Measurements from ENCODE around the gene CLEC11A.
"Not testable (repeated sequence)": the region's sequence is repeated elsewhere in the genome, so short reads cannot be mapped to it uniquely, and the experiment has no call there.

CLEC11A gene

GRCh38 chr19:50721441-50722137 is 1.6 kb upstream of the CLEC11A start:
- DNase-seq (ENCODE audit: low read depth in 3 of 3), result no peak

DNA sequence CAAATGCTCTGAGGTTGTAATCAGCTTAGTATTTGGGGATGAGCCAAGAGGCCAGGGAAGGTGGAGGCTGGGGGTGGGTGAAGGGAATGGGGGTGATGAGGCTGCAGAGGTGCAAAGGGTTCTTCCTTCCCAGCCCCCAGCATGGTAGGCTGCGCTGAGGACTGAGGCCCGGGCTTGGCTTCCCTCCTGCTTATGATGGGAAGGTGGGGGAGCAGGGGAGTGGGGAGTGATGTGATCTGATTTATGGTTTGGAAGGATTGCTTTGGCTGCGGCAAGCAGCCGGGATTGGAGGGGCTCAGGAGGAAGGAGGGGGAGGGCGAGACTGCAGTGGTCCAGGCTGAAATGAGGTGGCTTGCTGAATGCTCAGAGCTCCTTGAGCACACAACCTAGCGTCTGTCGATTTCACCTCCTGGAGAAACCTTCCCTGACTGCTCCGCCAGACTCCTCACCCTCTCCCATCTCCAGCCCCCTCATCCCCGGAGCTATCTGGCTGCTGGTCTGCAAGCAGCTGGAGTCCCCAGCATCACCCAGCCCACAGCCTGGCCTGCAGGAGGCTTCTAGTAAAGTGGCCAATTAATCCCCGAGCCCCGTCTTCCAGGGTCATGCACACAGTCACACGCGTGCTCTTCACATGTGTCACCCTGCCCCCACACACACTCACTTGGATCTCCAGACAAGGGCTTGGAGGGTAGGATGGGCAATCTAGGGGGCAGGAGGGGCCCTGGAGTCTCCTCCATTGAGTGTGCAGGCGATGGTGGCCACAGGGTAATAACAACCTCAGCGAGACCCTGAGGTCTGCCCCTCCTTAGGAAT is 757 bp upstream of the CLEC11A start:
- no peak for DNase-seq (ENCODE audit: low read depth in 3 of 3)

GRCh38 chr19:50723735-50724521 is 764 bp downstream of the CLEC11A start:
- DNase-seq (ENCODE audit: low read depth in 3 of 3), result no peak

DNA sequence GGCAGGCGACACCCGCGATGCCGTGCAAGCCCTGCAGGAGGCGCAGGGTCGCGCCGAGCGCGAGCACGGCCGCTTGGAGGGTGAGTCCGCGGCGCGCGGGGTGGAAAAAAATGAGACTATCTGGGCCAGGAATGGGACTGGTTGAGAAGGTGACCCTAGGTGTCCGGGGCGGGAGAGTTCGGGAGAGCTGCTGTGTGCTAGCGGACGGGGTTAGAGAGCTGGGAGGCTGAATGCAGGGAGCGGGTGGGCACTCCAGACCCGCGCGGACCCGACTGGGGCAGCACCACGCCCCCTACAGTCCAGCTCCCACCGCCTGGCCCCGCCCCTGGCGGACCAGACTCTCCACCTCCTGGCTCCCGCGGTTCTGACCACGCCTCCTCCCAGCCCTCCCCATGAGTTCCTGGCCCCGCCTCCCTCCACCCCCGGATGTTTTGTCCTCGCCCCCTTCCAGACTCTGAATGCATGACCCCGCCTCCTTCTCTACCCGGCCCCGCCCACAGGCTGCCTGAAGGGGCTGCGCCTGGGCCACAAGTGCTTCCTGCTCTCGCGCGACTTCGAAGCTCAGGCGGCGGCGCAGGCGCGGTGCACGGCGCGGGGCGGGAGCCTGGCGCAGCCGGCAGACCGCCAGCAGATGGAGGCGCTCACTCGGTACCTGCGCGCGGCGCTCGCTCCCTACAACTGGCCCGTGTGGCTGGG is 1.5 kb downstream of the CLEC11A start:
- peak; percentile 88 to 97 (median 97) for DNase-seq (ENCODE audit: low read depth in 3 of 3)

GRCh38 chr19:50725218-50725910 is 2.2 kb downstream of the CLEC11A start:
- no peak for DNase-seq (ENCODE audit: low read depth in 3 of 3)

- no peak for DNase-seq (ENCODE audit: low read depth in 3 of 3)
These were observed 2.7 kb downstream of the CLEC11A start for GRCh38 chr19:50725911-50726230.

- peak; percentile 44 to 88 (median 75) for DNase-seq (ENCODE audit: low read depth in 3 of 3)
These were observed 5.0 kb downstream of the CLEC11A start for GRCh38 chr19:50728084-50728737.

GRCh38 chr19:50729894-50730293 is 6.7 kb downstream of the CLEC11A start:
- DNase-seq (ENCODE audit: low read depth in 3 of 3), result no peak

GRCh38 chr19:50735869-50736268 is 12.7 kb downstream of the CLEC11A start:
- DNase-seq (ENCODE audit: low read depth in 3 of 3), result no peak

GRCh38 chr19:50736338-50736737 is 13.2 kb downstream of the CLEC11A start:
- no peak for DNase-seq (ENCODE audit: low read depth in 3 of 3)

DNA sequence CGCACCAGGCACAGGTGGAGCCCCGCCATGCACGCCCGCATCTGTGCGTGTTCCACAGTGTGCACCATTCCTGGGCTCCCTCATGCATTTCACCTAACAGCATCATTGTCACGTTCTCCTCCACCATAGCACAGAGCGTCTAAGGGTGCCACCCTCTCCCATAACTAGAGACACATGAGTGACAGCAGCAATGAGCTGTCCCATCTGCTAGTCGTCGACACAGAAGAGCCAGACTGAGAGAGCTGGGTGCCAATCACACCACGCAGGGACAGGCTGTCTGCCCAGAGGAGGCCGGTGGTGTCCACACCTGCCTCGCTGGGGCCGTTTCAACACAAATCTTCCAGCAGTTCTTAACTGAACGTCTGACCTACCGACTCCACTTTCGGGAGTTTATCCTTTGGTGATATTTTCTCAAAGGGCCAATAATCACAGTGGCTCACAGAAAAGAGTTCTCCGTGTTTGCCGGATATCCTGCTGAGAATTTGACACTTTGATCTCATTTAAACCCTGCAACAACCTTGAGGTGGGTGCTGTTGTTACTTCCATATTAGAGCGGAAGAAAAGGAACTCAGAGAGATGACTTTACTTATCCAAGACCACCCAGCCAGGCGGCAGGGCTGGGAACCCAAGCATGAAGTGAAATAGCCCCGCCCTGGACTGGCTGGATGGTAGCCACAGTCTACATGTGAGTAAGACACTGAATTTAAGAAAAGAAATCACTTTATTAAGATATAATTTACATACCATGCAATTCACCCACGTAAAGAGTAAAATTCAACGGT is 16.2 kb downstream of the CLEC11A start:
- no peak for DNase-seq (ENCODE audit: low read depth in 3 of 3)

GRCh38 chr19:50739914-50740426 is 16.8 kb downstream of the CLEC11A start:
- no peak for DNase-seq (ENCODE audit: low read depth in 3 of 3)

DNA sequence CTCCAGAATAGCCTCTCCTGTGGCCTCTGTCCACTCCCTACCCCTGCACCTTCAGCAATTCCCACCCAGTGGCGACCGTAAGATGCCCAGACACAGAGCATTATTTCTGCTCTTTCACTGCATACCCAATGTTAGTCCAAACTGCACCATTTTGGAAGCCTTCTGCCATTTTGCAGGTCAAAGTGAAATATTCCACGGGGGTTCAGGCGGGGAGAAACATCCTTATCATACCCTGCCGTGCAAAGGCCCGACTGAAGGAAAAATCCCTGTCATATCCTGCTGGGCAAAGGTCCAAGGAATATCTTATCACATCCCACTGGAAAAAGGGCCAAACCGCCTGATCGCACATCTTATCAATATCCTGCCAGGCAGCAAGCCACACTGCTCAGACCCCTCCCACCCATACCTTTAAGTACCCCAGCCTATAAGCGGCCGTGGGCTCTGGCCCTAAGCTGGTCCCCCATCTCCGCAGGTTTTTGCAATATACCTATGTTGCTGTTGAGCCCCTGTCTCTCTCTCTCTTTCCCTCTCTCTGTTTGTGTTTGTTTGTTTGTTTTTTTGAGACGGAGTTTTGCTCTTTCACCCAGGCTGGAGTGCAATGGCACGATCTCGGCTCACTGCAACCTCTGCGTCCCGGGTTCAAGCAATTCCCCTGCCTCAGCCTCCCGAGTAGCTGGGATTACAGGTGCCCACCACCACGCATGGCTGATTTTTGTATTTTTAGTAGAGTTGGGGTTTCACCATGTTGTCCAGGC is 18.2 kb downstream of the CLEC11A start:
- DNase-seq (ENCODE audit: low read depth in 3 of 3), result no peak

DNA sequence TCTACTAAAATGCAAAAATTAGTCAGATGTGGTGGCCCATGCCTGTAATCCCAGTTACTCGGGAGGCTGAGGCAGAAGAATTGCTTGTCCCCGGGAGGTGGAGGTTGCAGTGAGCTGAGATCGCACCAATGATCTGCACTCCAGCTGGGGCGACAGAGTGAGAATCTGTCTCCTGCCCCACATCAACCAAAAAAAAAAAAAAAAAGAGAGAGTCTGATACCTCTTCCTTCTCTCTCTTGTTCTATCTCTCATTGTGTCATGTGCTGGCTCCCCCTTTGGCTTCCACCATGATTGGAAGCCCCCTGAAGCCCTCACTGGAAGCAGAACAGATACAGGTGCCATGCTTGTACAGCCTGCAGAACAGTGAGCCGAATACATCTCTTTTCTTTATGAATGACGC is 20.4 kb downstream of the CLEC11A start:
- no peak for DNase-seq (ENCODE audit: low read depth in 3 of 3)

- no peak for DNase-seq (ENCODE audit: low read depth in 3 of 3)
These were observed 22.1 kb downstream of the CLEC11A start for GRCh38 chr19:50745221-50745620.

DNA sequence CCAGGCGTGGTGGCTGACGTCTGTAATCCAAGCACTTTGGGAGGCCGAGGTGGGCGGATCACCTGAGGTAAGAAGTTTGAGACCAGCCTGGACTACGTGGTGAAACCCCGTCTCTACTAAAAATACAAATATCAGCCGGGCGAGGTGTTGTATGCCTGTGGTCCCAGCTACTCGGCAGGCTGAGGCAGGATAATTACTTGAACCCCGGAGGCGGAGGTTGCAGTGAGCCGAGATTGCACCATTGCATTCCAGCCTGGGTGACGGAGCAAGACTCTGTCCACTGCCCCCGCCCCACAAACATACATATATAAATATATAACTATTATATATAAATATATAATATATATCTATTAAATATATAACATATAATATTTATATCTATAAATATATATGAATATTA is 24.0 kb downstream of the CLEC11A start:
- DNase-seq (ENCODE audit: low read depth in 3 of 3), result not testable (repeated sequence)

GRCh38 chr19:50749490-50749889 is 26.3 kb downstream of the CLEC11A start:
- DNase-seq (ENCODE audit: low read depth in 3 of 3), result no peak

GRCh38 chr19:50750010-50750409 is 26.8 kb downstream of the CLEC11A start:
- no peak for DNase-seq (ENCODE audit: low read depth in 3 of 3)

DNA sequence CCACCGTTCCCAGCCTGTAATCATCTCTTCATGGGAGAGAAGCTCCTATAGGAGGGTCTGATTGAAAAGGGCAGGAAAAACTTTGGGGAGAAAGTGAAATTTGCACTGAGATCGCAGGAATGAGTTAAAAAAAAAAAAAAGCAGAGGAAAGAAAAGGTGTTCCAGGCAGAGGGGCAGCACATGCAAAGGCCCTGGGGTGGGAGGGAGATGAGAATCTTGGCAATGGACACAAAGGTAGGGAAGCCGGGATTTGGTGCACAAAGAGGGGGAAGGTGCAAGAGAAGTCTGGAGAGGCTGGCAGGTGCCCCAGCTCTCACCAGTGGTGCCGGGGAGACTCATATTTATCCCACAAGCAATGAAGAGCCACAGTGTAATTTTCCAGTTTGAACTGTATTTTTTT is 30.7 kb downstream of the CLEC11A start:
- no peak for DNase-seq (ENCODE audit: low read depth in 3 of 3)

Measured in stimulated activated CD4-positive, alpha-beta T cell treated with anti-CD3 and anti-CD28 coated beads, TNF-alpha, amount 100 ng/mL, for 48 hours (primary cell).